Activated B cell treated with CpG ODN at 0.5 μM for 24 hours (primary cell): ENCODE data around the gene RAB20. TPM values are rescaled to one million over a fixed set of nuclear protein-coding genes. Genes with fewer than 3 reads are reported as not detected.

Experiments used
- ATAC-seq: fragments of 200-7000 bp; cut with Tn5 transposase; one replicate; pipeline ENCODE4 v1.10.0; 2021; ENCODE audit warnings: low read depth, mild to moderate bottlenecking, moderate library complexity
- CTCF ChIA-PET: fragments of 350-600 bp; sonication (Branson Sonifier 250); formaldehyde crosslinking; loops from one replicate; lab custom pipeline; 2021; ENCODE audit warnings: antibody characterized with exemption; lab: Charles Lee
- POLR2A ChIA-PET: fragments of 350-600 bp; sonication (Branson Sonifier 250); formaldehyde crosslinking; loops from one replicate; lab custom pipeline; 2021; ENCODE audit warnings: antibody characterized with exemption; lab: Charles Lee
- DNase-seq: peaks from one replicate; pipeline ENCODE4 v3.0.0; 2022
- H3K27ac Mint-ChIP-seq: one replicate; pipeline ENCODE4 v1.8.0; 2020; ENCODE audit warnings: mixed read lengths
- H3K27me3 Mint-ChIP-seq: one replicate; pipeline ENCODE4 v1.8.0; 2021; ENCODE audit warnings: mixed read lengths
- H3K36me3 Mint-ChIP-seq: one replicate; pipeline ENCODE4 v1.8.0; 2021; ENCODE audit warnings: low read depth, mixed read lengths
- H3K4me1 Mint-ChIP-seq: one replicate; pipeline ENCODE4 v1.8.0; 2021; ENCODE audit warnings: mixed read lengths
- H3K4me3 Mint-ChIP-seq: one replicate; pipeline ENCODE4 v1.8.0; 2020; ENCODE audit warnings: mild to moderate bottlenecking, mixed read lengths
- H3K9me3 Mint-ChIP-seq: one replicate; pipeline ENCODE4 v1.8.0; 2020; ENCODE audit warnings: mixed read lengths
- intact Hi-C: fragments of 100-400 bp; cut with micrococcal nuclease; formaldehyde crosslinking; loops from one replicate; pipeline ENCODE4 v1.15.1; 2024
- total RNA-seq: library from RNA; stranded (reverse); gene quantifications from 2 replicates; pipeline ENCODE4 v1.2.3, GENCODE V29; 2022
- TF ChIP-seq, protein P1 (sequence below): fragments of 200-600 bp; IDR thresholded peaks from one replicate; pipeline ENCODE4 v1.8.0; 2022; ENCODE audit warnings: antibody characterized with exemption, mild to moderate bottlenecking

RAB20 gene
- total RNA-seq, 1 donor from 2014 or later, result 3.1 TPM

DNA sequence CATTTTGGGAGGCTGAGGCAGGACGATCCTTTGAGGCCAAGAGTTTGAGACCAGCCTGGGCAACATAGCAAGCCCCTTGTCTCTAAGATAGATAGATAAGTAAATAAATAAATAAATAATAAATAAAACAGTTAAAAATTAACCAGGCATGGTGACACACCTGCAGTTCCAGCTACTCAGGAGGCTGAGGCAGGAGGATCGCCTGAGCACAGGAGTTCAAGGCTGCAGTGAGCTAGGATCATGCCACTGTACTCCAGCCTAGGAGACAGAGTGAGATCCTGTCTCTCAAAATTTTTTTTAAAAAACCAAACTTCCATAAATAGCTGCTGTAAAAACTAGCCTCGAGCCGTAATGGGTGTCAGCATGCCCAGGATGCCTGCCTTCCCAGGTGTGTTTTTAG lies 39.5 kb upstream of the RAB20 start:
- no peak overlapping the region for H3K4me3 Mint-ChIP-seq
- ATAC-seq (no peak), DNase-seq (no peak)
- H3K27me3 Mint-ChIP-seq, result peaks cover 5% of the 10 kb centered on the region
- H3K27ac Mint-ChIP-seq, result no peak overlapping the region
- intact Hi-C loops, result no loop called here
- no peaks in the 10 kb centered on the region for H3K4me1 Mint-ChIP-seq
- POLR2A ChIA-PET, result no interaction called here
- H3K9me3 Mint-ChIP-seq, result no peaks in the 10 kb centered on the region
- no peaks in the 10 kb centered on the region for H3K36me3 Mint-ChIP-seq
- TF ChIP-seq, protein P1, sequence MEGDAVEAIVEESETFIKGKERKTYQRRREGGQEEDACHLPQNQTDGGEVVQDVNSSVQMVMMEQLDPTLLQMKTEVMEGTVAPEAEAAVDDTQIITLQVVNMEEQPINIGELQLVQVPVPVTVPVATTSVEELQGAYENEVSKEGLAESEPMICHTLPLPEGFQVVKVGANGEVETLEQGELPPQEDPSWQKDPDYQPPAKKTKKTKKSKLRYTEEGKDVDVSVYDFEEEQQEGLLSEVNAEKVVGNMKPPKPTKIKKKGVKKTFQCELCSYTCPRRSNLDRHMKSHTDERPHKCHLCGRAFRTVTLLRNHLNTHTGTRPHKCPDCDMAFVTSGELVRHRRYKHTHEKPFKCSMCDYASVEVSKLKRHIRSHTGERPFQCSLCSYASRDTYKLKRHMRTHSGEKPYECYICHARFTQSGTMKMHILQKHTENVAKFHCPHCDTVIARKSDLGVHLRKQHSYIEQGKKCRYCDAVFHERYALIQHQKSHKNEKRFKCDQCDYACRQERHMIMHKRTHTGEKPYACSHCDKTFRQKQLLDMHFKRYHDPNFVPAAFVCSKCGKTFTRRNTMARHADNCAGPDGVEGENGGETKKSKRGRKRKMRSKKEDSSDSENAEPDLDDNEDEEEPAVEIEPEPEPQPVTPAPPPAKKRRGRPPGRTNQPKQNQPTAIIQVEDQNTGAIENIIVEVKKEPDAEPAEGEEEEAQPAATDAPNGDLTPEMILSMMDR, result no peak
- CTCF ChIA-PET, result interaction anchor here (0.6 kb wide), 1 partner anchor 219 kb away, joined by 3 read pairs; no protein-coding TSS in a partner anchor

DNA sequence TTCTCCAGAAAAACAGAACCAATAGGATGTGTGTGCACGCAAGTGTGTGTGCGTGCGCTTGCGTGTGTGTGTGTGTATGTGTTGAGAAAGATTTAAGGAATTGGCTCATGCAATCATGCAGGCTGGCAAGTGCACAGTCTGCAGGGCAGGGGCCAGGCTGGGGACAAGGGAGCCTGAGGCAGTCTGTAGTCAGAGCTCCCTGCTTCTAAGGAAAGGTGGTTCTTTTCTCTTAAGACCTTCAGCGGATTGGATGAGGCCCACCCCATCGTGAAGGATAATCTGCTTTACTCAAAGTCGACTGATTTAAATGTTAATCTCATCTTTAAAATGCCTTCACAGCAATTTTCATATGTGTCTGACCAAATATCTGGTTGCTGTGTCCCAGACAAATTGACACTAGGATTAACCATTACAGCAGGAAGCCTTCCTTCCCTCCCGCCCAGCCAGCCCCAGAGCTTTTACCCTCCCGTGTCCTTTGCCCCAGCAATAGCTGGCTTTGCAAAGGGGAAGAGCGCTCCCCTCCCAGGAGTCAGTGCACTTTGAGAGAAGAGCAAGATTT lies 38.8 kb upstream of the RAB20 start:
- Mint-ChIP-seq H3K27ac (no peak overlapping the region), H3K36me3 (no peaks in the 10 kb centered on the region), H3K4me3 (no peak overlapping the region), H3K4me1 (no peaks in the 10 kb centered on the region), H3K27me3 (peaks cover 5% of the 10 kb centered on the region), H3K9me3 (no peaks in the 10 kb centered on the region)
- TF ChIP-seq, protein P1, result no peak
- DNase-seq, result no peak
- ChIA-PET CTCF (no interaction called here), POLR2A (no interaction called here)
- intact Hi-C loops, result no loop called here
- ATAC-seq, result no peak

DNA sequence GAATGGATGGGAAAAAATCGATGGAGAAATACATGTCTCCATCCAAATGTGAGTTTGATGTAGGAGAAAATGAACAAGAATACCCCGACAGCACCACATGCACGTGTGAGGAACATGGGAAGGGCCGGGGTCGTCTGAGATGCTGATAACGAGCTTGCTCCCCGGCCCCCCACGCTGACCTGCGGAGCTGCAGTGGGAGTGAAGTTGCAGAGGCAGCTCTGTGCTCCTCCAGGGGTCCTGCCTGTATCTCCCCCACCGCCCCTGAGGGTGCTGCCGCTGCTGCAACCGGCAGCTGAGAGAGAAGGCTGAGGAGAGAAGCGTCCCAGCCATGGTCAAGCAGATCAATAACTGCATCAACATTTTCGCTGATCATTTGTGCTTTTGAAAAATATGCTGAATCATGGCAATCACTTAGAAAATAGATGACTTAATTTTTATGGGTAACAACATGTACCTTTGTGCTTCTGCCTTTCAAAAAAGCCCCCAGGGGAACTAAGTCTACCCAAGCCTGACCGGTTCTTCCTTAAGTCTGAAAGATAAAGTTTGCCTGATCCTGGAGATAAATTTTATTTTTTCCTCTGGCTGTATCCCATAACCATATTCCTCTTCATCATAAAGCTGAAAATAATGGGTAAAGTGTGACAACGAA lies 35.6 kb upstream of the RAB20 start:
- H3K36me3 Mint-ChIP-seq, result no peaks in the 10 kb centered on the region
- POLR2A ChIA-PET, result no interaction called here
- H3K9me3 Mint-ChIP-seq, result no peaks in the 10 kb centered on the region
- peaks cover 3% of the 10 kb centered on the region for H3K27me3 Mint-ChIP-seq
- DNase-seq (no peak), ATAC-seq (no peak)
- H3K27ac Mint-ChIP-seq, result no peak overlapping the region
- CTCF ChIA-PET, result interaction anchor here (1.1 to 1.7 kb wide), 3 partner anchors 15 to 222 kb away, joined by 3 to 4 read pairs (median 4); no protein-coding TSS in a partner anchor
- no peaks in the 10 kb centered on the region for H3K4me1 Mint-ChIP-seq
- TF ChIP-seq, protein P1, result no peak
- intact Hi-C loops, result no loop called here
- H3K4me3 Mint-ChIP-seq, result no peak overlapping the region

DNA sequence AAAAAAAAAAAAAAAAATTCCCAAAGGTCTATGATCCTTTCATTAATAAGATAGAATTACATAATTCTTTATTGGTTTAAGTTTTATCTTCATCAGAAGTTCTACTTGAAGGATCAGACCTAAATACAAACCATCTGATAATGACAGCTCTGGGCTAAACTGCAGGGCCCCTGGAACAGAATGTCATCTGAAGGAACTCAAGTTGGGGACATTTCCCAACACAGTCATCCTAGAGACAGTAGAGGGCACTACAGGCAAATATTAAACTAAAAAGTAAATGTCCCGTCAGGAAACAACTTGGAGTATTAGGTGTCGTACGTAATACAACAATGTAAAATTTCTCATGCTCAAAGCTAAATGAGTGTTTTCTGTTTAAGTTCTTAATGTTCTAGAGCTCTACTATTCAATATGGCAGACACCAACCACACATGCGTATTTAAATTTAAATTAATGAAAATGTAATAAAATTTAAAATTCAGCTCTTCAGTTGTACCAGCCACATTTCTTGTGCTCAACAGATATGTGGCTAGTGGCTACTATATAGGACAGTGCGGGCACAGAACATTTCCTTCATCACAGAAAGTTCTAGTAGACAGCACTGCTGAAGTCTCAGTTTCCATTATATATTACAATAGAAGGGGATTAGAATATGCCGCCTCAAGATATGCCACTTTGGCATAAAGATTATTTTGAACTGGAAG lies 32.1 kb upstream of the RAB20 start:
- Mint-ChIP-seq H3K27me3 (no peaks in the 10 kb centered on the region), H3K9me3 (no peaks in the 10 kb centered on the region), H3K4me1 (no peaks in the 10 kb centered on the region), H3K4me3 (no peak overlapping the region), H3K27ac (no peak overlapping the region), H3K36me3 (no peaks in the 10 kb centered on the region)
- ChIA-PET CTCF (interaction anchor here (0.7 to 2.0 kb wide), 19 partner anchors 16 to 628 kb away, joined by 3 to 14 read pairs (median 4); no protein-coding TSS in a partner anchor), POLR2A (interaction anchor here (0.6 to 1.0 kb wide), 4 partner anchors 83 to 560 kb away, joined by 3 to 5 read pairs (median 4); no protein-coding TSS in a partner anchor)
- TF ChIP-seq, protein P1, result no peak
- ATAC-seq (peak; percentile 81), DNase-seq (no peak)
- intact Hi-C loops, result loop anchor here (1.0 to 2.0 kb wide), 4 partner anchors 137 to 629 kb away; no protein-coding TSS in a partner anchor
